NCI-H2029 (cell line): ENCODE data around the gene EVX2.

Experiments
- DNase-seq: peaks from one replicate; lab custom pipeline; 2025; lab: John Stamatoyannopoulos, UW

Gene EVX2

GRCh38 chr2:176107731-176108181, 24.0 kb upstream of the EVX2 start:
- peak; percentile 18 for DNase-seq

- peak; percentile 75 for DNase-seq
Measured at GRCh38 chr2:176106581-176107539, 23.1 kb upstream of the EVX2 start, which contains the start of gene HOXD11. Gene HOXD11, plus strand, starts transcription at chr2:176107280. Its CDS starts 76 bp downstream, at chr2:176107356.

DNA sequence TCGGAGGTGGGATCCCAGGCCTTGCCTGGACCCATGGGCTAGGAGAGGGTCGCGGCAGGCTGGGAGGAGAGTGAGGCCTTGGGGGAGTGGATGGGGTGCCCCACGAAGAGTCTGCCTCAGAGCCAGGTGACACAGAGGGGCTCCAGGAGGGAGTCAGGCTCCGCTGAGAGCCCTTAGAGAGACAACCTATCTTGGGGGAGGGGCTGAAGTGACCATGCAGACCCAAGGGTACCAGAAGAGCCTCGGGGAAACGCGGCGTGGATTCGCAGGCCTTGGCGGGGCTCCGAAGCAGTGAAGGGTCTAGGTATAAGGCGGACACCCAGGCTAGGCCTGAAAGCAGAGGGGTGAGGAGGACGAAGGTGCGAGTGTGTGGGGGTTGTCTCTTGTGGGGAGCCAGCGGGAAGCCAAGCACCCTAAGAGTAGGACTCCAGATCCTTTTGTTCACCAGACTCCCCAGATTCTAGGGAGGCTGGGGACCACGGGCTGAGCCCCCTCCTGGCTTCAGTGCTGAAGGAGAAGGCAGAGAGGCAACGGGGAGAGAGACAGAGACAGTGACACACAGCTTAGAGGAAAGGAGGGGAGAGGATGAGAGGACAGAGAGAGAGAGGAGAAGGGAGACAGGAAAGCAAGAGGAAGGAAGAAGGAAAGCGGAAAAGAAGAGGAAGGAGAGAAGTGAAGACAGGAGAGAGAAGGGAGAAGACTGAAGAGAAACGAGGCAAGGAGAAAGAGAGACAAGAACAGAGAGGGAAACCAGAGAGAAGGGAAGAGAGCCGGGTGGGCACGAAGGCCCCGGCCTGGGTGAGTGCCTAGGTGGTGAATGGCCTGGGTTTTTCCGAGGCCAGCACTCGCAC, 22.2 kb upstream of the EVX2 start:
- DNase-seq: no peak

- DNase-seq: no peak
Measured at GRCh38 chr2:176105078-176105729, 21.4 kb upstream of the EVX2 start.

- DNase-seq: no peak
Measured at GRCh38 chr2:176104316-176105077, 20.7 kb upstream of the EVX2 start.

GRCh38 chr2:176103742-176104315, 20.1 kb upstream of the EVX2 start:
- DNase-seq: no peak

GRCh38 chr2:176103194-176103593, 19.4 kb upstream of the EVX2 start:
- no peak for DNase-seq

DNA sequence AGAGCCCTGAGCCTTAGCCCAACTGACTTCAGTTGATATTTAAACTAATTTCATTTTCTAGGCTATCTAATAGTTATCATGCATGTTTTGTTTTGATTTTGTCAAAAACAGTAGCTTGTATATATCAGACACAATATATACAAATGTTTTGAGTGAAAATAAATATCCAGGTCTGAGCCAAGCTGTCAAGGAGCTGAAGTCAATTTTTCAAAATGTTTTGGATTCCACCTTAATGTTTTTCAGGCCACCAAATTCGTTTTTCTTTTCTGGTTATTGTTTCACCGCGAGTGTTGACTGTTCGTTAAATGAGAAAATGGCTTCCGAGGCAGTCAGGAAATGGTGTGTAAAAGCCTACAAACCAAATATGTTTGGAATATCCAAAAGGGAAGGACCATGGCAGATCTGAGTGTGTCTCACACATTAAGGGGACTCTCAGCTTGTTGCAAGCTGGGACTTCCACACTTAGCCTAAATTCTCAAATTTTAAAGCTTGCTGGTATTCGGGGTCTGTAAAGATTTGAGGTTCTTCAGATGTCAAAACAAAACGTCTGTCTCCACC, 18.6 kb upstream of the EVX2 start:
- DNase-seq: no peak

DNA sequence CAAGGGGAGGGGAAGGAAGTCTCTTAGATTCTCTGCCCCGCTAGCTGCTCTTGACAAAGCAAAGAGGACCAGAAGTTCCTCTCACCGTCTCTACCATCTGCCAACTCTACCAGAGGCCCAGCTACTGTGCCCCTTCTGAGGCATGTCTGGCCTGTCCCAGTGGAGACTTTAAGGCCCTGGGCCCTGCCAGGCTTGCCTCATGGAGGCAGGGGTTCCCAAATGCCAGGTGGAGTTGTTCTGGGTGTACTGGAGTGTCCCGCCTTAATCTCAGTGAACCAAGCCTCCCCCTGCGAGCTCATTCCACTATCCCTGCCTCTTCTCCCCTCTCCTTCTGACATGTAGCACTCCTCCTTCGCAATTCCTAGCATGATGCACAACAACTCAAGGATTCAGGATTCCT, 18.1 kb upstream of the EVX2 start:
- DNase-seq: no peak

DNA sequence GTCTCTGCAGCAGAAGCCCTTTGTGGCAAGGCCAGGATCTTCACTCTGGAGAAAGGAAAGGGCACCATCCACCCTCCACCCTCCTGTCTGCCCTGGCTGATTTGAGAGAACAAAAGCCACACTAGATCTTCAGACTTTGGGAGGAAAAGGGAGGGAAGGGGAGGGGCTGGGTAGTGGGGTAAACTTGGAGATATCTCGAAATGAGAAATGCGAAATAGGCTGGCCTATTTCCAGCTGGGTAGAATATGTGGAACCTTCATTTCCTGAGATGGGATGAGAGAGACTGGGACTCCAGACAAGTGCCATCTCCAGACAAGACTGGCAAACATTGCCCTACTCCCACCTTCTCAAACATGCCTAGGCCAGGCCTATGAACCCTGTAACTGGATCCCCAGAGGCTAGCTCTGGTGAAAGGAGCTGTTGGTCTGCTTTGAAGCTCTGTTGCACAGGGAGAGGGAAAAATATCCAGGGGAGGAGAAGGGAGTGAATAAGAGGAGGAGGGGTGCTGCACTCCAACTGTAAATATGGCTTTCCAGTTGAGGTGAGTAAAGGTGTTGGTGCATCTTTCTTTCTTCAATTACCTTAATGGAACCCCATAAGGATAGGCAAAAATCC, 17.6 kb upstream of the EVX2 start:
- no peak for DNase-seq

DNA sequence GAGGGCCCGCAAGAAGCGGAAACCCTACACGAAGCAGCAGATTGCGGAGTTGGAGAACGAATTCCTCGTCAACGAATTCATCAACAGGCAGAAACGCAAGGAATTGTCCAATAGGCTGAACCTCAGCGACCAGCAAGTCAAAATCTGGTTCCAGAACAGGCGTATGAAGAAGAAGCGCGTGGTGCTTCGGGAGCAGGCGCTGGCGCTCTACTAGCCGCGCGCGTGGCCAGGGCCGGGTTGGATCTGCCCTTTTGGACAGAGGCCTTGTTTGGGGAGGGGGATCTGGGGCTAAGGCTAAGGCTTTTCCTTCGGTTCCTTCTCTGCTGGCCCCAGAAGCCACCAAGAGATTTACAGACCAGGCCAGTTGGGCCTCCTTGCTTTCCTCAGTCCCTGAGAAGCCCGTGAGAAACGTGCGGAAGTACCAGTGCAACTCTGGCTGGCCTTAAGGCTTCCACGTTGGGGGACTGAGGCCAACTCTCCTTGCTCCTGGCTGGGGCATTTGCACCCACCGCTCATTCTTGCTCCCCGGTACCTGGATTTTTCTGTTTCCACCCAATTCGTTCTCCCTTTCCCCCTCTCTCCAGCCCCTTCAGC, 16.9 kb upstream of the EVX2 start:
- DNase-seq: no peak

GRCh38 chr2:176099728-176100546, 16.2 kb upstream of the EVX2 start, which contains the start of gene HOXD12:
Gene HOXD12, plus strand, starts transcription at chr2:176099795. Its CDS starts 7 bp downstream, at chr2:176099802.
- DNase-seq: no peak

- no peak for DNase-seq
Measured at GRCh38 chr2:176099159-176099727, 15.5 kb upstream of the EVX2 start.

- DNase-seq: no peak
Measured at GRCh38 chr2:176098366-176099158, 14.8 kb upstream of the EVX2 start.

DNA sequence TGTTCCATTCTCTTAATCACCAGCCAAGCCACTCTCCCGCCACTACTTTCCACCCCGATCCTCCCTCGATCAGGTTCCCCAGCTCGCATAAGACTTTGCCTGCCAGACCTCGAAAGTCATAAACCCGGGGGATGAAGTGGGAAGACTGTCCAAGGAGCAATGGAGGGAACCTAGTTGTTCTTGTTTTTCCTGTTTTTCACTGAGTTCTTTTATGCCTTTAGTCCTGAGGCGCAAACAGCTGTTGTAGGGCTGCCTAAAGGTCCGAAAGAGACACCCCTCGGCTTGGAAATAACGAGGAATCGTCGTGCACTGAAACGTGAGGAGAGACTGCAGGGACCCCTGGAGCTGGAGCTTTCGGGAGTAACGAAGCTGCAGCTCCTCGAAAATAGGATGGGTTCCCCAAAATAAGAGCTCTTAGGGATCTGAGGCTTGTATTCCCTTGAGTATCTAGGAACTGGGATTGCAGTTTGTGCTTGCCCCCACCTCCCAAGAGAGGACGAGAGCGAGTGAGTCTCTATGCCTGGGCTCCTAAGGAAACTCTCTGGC, 14.1 kb upstream of the EVX2 start:
- DNase-seq: no peak

DNA sequence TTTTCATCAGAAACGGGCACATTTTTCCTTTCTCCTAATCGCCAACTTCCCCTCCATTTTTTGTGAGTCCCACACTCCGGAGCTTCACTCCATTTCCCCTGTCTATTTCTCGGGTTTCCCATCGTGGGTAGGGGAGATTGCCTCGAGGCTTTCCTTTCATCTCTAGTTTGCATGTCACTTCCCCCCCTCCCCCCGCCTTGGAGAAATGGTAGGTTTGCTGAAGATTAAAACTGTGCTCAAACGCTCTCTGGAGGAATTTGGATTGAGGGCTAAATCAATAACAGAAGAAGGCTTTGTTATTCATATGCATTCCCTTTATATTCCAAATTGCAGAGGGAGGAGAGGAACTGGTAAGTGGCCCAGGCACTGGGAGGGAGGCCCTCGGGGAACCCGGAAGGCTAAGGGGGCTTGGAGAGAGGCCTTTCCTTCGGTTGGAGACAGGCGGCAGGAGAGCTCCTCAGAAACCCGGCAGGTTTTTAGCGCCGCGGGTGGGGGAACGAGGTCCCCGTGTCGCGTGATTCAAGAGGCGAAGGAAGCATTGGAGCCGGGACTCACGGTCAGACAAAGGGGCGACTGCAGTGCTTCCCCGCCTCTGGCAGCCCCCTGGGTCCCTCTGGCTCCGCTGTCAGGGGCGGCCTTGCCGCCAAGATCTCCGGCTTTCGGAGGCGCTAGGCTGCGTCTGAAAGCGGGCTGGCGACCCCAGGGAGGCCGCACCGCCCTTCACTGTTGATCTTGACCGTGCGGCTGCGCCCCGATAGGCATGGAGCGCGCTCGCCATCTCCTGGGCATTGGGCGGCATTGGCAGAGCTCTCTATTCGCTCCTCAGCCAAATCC, 13.4 kb upstream of the EVX2 start:
- peak; percentile 74 for DNase-seq
